Smooth muscle cell (in vitro differentiated cells): ENCODE data around the gene S100PBP. TPM values are rescaled to one million over a fixed set of nuclear protein-coding genes. Genes with fewer than 3 reads are reported as not detected.
"Not testable (repeated sequence)": the region's sequence is repeated elsewhere in the genome, so short reads cannot be mapped to it uniquely, and the experiment has no call there.

Experiments used
- DNase-seq: peaks from one replicate; lab custom pipeline; 2025; ENCODE audit not compliant: unreplicated experiment; lab: John Stamatoyannopoulos, UW
- H2AFZ ChIP-seq: fragments of 200-600 bp; sonication (generic); 2 replicates; pipeline ENCODE4 v1.6.0; 2016; ENCODE audit warnings: antibody characterized with exemption, low read depth, mild to moderate bottlenecking
- H3F3A ChIP-seq: fragments of 200-600 bp; sonication (generic); 2 replicates; pipeline ENCODE4 v1.6.0; 2017; ENCODE audit warnings: antibody characterized with exemption, low read depth
- H3K27ac ChIP-seq: fragments of 200-600 bp; sonication (generic); 2 replicates; pipeline ENCODE4 v1.5.1; 2016; ENCODE audit warnings: low read depth, mild to moderate bottlenecking
- H3K27me3 ChIP-seq: fragments of 200-600 bp; sonication (generic); 2 replicates; pipeline ENCODE4 v1.6.1; 2016; ENCODE audit warnings: low read depth, mild to moderate bottlenecking
- H3K36me3 ChIP-seq: fragments of 200-600 bp; sonication (generic); 2 replicates; pipeline ENCODE4 v1.5.1; 2016; ENCODE audit warnings: low read depth
- H3K4me1 ChIP-seq: fragments of 200-600 bp; sonication (generic); 2 replicates; pipeline ENCODE4 v1.5.1; 2016; ENCODE audit warnings: low read depth
- H3K4me2 ChIP-seq: fragments of 200-600 bp; sonication (generic); 2 replicates; pipeline ENCODE4 v1.6.0; 2016; ENCODE audit warnings: mild to moderate bottlenecking
- H3K4me3 ChIP-seq: fragments of 200-600 bp; sonication (generic); 2 replicates; pipeline ENCODE4 v1.5.1; 2016; ENCODE audit warnings: mild to moderate bottlenecking
- H3K79me2 ChIP-seq: fragments of 200-600 bp; sonication (generic); 2 replicates; pipeline ENCODE4 v1.6.0; 2016; ENCODE audit warnings: low read depth, mild to moderate bottlenecking
- H3K9ac ChIP-seq: fragments of 200-600 bp; sonication (generic); 2 replicates; pipeline ENCODE4 v1.6.0; 2016; ENCODE audit warnings: low read depth
- H3K9me3 ChIP-seq: fragments of 200-600 bp; sonication (generic); replicated peaks from 2 replicates; pipeline ENCODE4 v1.5.1; 2016; ENCODE audit warnings: low read depth
- H4K20me1 ChIP-seq: fragments of 200-600 bp; sonication (generic); 2 replicates; pipeline ENCODE4 v1.6.0; 2016; ENCODE audit warnings: low read depth
- CTCF ChIP-seq: fragments of 200-600 bp; sonication (generic); IDR thresholded peaks from 2 replicates; pipeline ENCODE4 v1.5.1; 2017; ENCODE audit warnings: borderline replicate concordance, mild to moderate bottlenecking, antibody characterized with exemption; ENCODE audit not compliant: insufficient read depth, poor library complexity, severe bottlenecking
- WGBS: methylation state at CpG from one replicate; pipeline ENCODE4 v1.1.7; 2016; ENCODE audit warnings: low lambda C conversion rate; 5-methylcytosine and 5-hydroxymethylcytosine counted together
- polyA plus RNA-seq: library from polyadenylated mRNA; unstranded; fragments of >200 nt; fragmentation: Nextera tagmentation; extraction: Ambion mirVana; gene quantifications from 2 replicates; pipeline ENCODE4 v1.2.1, GENCODE V29; 2016
- total RNA-seq: library from RNA; depleted of rRNA; stranded (reverse); fragments of >200 nt; gene quantifications from 2 replicates; pipeline ENCODE4 v1.2.3, GENCODE V29; 2014

The S100PBP gene
- total and polyA plus RNA-seq, 2 experiments from 2014 or later = 22.1 to 39.1 TPM

- Histone ChIP-seq H3K36me3 (no peaks in the 10 kb centered on the region), H3K4me1 (no peaks in the 10 kb centered on the region), H3K27ac (no peak overlapping the region), H3K9me3 (no peaks in the 10 kb centered on the region), H3F3A (no peaks in the 10 kb centered on the region), H2AFZ (no peak overlapping the region), H4K20me1 (no peaks in the 10 kb centered on the region), H3K79me2 (peaks cover 6% of the 10 kb centered on the region), H3K4me2 (no peak overlapping the region), H3K4me3 (no peak overlapping the region), H3K9ac (no peak overlapping the region), H3K27me3 (no peaks in the 10 kb centered on the region)
- 100% methylated on average over 1 of the region's 1 CpG for WGBS
- DNase-seq = no peak
- TF ChIP-seq CTCF = no peak
Observed at GRCh38 chr1:32791881-32792280, 25.6 kb upstream of the S100PBP start.

- not testable (repeated sequence) for H3K36me3 ChIP-seq, H2AFZ ChIP-seq, H4K20me1 ChIP-seq, H3K9me3 ChIP-seq, H3K4me3 ChIP-seq, H3K4me1 ChIP-seq, H3K9ac ChIP-seq, DNase-seq, H3K4me2 ChIP-seq, H3F3A ChIP-seq, H3K27me3 ChIP-seq, H3K27ac ChIP-seq
- WGBS = 91% methylated on average over 4 of the region's 4 CpGs
- H3K79me2 ChIP-seq = peaks cover 19% of the 10 kb centered on the region
Observed at GRCh38 chr1:32795763-32796162, 21.7 kb upstream of the S100PBP start.

- Histone ChIP-seq H3K27ac (peak overlapping the region; percentile 80), H3K4me1 (no peaks in the 10 kb centered on the region), H4K20me1 (peaks cover 5% of the 10 kb centered on the region), H3K27me3 (no peaks in the 10 kb centered on the region), H3F3A (peaks cover 3% of the 10 kb centered on the region), H3K9ac (peak overlapping the region; percentile 4), H2AFZ (no peak overlapping the region), H3K4me2 (no peak overlapping the region), H3K79me2 (peaks cover 22% of the 10 kb centered on the region), H3K4me3 (no peak overlapping the region), H3K9me3 (no peaks in the 10 kb centered on the region), H3K36me3 (no peaks in the 10 kb centered on the region)
- no peak for DNase-seq
- no peak for TF ChIP-seq CTCF
- WGBS = 100% methylated on average over 1 of the region's 1 CpG
Observed at GRCh38 chr1:32797456-32797855, 20.0 kb upstream of the S100PBP start.

- Histone ChIP-seq H3K4me1 (no peaks in the 10 kb centered on the region), H2AFZ (no peak overlapping the region), H3K4me2 (no peak overlapping the region), H3K27ac (peak overlapping the region; percentile 80), H3K4me3 (no peak overlapping the region), H4K20me1 (peaks cover 5% of the 10 kb centered on the region), H3K9ac (peak overlapping the region; percentile 4), H3K79me2 (peaks cover 22% of the 10 kb centered on the region), H3K9me3 (no peaks in the 10 kb centered on the region), H3F3A (peaks cover 3% of the 10 kb centered on the region), H3K36me3 (no peaks in the 10 kb centered on the region), H3K27me3 (no peaks in the 10 kb centered on the region)
- no peak for DNase-seq
- TF ChIP-seq CTCF = no peak
- WGBS = 79% methylated on average over 4 of the region's 4 CpGs
Observed at GRCh38 chr1:32798191-32798590, 19.3 kb upstream of the S100PBP start.
